HL-60/S4 treated with phorbol 12-myristate 13-acetate at 8.2 ng/mL for 4 days and 3 days (cell line): Measurements from ENCODE around the gene RFPL1.

Experiments
- in situ Hi-C: fragments of 300-500 bp; cut with MboI; formaldehyde crosslinking; loops from 2 replicates; pipeline ENCODE4 v1.15.0; 2022; ENCODE audit warnings: low sequenced_read_pairs

RFPL1 gene

GRCh38 chr22:29435236-29436136 is 2.9 kb upstream of the RFPL1 start:
- in situ Hi-C loops, result no loop called here

GRCh38 chr22:29442976-29443375 is 4.6 kb downstream of the RFPL1 start:
- in situ Hi-C loops, result no loop called here

- in situ Hi-C loops, result no loop called here
These were observed 5.1 kb downstream of the RFPL1 start for GRCh38 chr22:29443452-29443851.

- in situ Hi-C loops, result no loop called here
These were observed 5.7 kb downstream of the RFPL1 start for GRCh38 chr22:29443861-29444792.

GRCh38 chr22:29445508-29445907 is 7.1 kb downstream of the RFPL1 start:
- in situ Hi-C loops, result no loop called here

- in situ Hi-C loops, result no loop called here
These were observed 9.5 kb downstream of the RFPL1 start for GRCh38 chr22:29447906-29448305.

- in situ Hi-C loops, result no loop called here
These were observed 11.0 kb downstream of the RFPL1 start for GRCh38 chr22:29449296-29449875.

- in situ Hi-C loops, result no loop called here
These were observed 11.8 kb downstream of the RFPL1 start for GRCh38 chr22:29450222-29450621.

- in situ Hi-C loops, result no loop called here
These were observed 13.5 kb downstream of the RFPL1 start for GRCh38 chr22:29451863-29452262.

GRCh38 chr22:29454276-29454675 is 15.9 kb downstream of the RFPL1 start:
- in situ Hi-C loops, result no loop called here

GRCh38 chr22:29456211-29456671 is 17.9 kb downstream of the RFPL1 start:
- in situ Hi-C loops, result no loop called here

GRCh38 chr22:29457730-29458129 is 19.3 kb downstream of the RFPL1 start:
- in situ Hi-C loops, result no loop called here

GRCh38 chr22:29458551-29458950 is 20.2 kb downstream of the RFPL1 start:
- in situ Hi-C loops, result no loop called here

GRCh38 chr22:29459773-29460172 is 21.4 kb downstream of the RFPL1 start:
- in situ Hi-C loops, result no loop called here

- in situ Hi-C loops, result no loop called here
These were observed 22.9 kb downstream of the RFPL1 start for GRCh38 chr22:29461263-29461662.

GRCh38 chr22:29463629-29464028 is 25.2 kb downstream of the RFPL1 start:
- in situ Hi-C loops, result no loop called here

- in situ Hi-C loops, result no loop called here
These were observed 26.2 kb downstream of the RFPL1 start for GRCh38 chr22:29464581-29464980.

- in situ Hi-C loops, result no loop called here
These were observed 31.4 kb downstream of the RFPL1 start for GRCh38 chr22:29469755-29470154.

- in situ Hi-C loops, result no loop called here
These were observed 31.9 kb downstream of the RFPL1 start for GRCh38 chr22:29470159-29470855.

- in situ Hi-C loops, result no loop called here
These were observed 34.6 kb downstream of the RFPL1 start for GRCh38 chr22:29473001-29473400.

GRCh38 chr22:29475550-29475949 is 37.2 kb downstream of the RFPL1 start:
- in situ Hi-C loops, result no loop called here
